GM20000 (cell line): ENCODE data around the gene GUCA2B.

Experiments used
- DNase-seq: peaks from one replicate; pipeline ENCODE4 v3.0.0; 2012; ENCODE audit warnings: low spot score
- CTCF ChIP-seq: IDR thresholded peaks from 2 replicates; pipeline ENCODE4 v1.5.1; 2012; ENCODE audit warnings: mild to moderate bottlenecking, control low read depth; ENCODE audit errors: extremely low read depth, missing control alignments

Gene GUCA2B

GRCh38 chr1:42157667-42158066 is 4.5 kb downstream of the GUCA2B start:
- no peak for TF ChIP-seq CTCF
- no peak for DNase-seq

GRCh38 chr1:42158189-42158588 is 5.0 kb downstream of the GUCA2B start:
- no peak for TF ChIP-seq CTCF
- DNase-seq: no peak

GRCh38 chr1:42162181-42162580 is 9.0 kb downstream of the GUCA2B start:
- DNase-seq: no peak
- TF ChIP-seq CTCF: no peak

GRCh38 chr1:42163114-42163513 is 9.9 kb downstream of the GUCA2B start:
- no peak for DNase-seq
- TF ChIP-seq CTCF: no peak

GRCh38 chr1:42163536-42164503 is 10.6 kb downstream of the GUCA2B start:
- DNase-seq: no peak

GRCh38 chr1:42164551-42165420 is 11.6 kb downstream of the GUCA2B start, which contains the start of gene GUCA2A:
Gene GUCA2A, minus strand, starts transcription at chr1:42164745. Its CDS starts 33 bp downstream, at chr1:42164712.
- no peak for DNase-seq
- no peak for TF ChIP-seq CTCF

More at GRCh38 chr1:42163536-42164503, 10.6 kb downstream of the GUCA2B start:
- no peak for TF ChIP-seq CTCF
